GM15510 (cell line): ENCODE data around the gene GSE1.

Experiments
- POLR2A ChIP-seq: IDR thresholded peaks from 3 replicates; pipeline ENCODE4 v1.6.1; 2011; ENCODE audit warnings: borderline replicate concordance; ENCODE audit not compliant: insufficient read length; ENCODE audit errors: extremely low read depth

Gene GSE1

GRCh38 chr16:85715169-85716021 is 102.3 kb downstream of the GSE1 start:
- no peak for TF ChIP-seq POLR2A

GRCh38 chr16:85716022-85716679 is 103.0 kb downstream of the GSE1 start:
- no peak for TF ChIP-seq POLR2A

- no peak for TF ChIP-seq POLR2A
Observed at GRCh38 chr16:85716680-85717038, 103.5 kb downstream of the GSE1 start.

- TF ChIP-seq POLR2A = no peak
Observed at GRCh38 chr16:85717393-85718152, 104.5 kb downstream of the GSE1 start.

- TF ChIP-seq POLR2A = no peak
Observed at GRCh38 chr16:85718153-85718477, 105.0 kb downstream of the GSE1 start.

GRCh38 chr16:85718682-85719081 is 105.6 kb downstream of the GSE1 start:
- TF ChIP-seq POLR2A = no peak

- no peak for TF ChIP-seq POLR2A
Observed at GRCh38 chr16:85719605-85720301, 106.6 kb downstream of the GSE1 start.

GRCh38 chr16:85720302-85720637 is 107.1 kb downstream of the GSE1 start:
- TF ChIP-seq POLR2A = no peak

- TF ChIP-seq POLR2A = no peak
Observed at GRCh38 chr16:85722128-85722893, 109.2 kb downstream of the GSE1 start.

GRCh38 chr16:85724126-85724879 is 111.2 kb downstream of the GSE1 start:
- TF ChIP-seq POLR2A = no peak

- no peak for TF ChIP-seq POLR2A
Observed at GRCh38 chr16:85724936-85725335, 111.8 kb downstream of the GSE1 start.
